Loucy (cell line): ENCODE measurements around the gene MMGT1.

Source experiments
- H2AFZ ChIP-seq: fragments of 200-600 bp; sonication (generic); 2 replicates; pipeline ENCODE4 v1.6.0; 2016; ENCODE audit warnings: antibody characterized with exemption, mild to moderate bottlenecking, low read length, moderate library complexity
- H3F3A ChIP-seq: fragments of 200-600 bp; 2 replicates; pipeline ENCODE4 v1.6.0; 2016; ENCODE audit warnings: antibody characterized with exemption, low read depth, mild to moderate bottlenecking
- H3K27me3 ChIP-seq: fragments of 200-600 bp; sonication (generic); 2 replicates; pipeline ENCODE4 v1.6.1; 2014; ENCODE audit warnings: low read length, mild to moderate bottlenecking; ENCODE audit not compliant: insufficient read depth, poor library complexity, severe bottlenecking
- H3K36me3 ChIP-seq: fragments of 200-600 bp; sonication (generic); 2 replicates; pipeline ENCODE4 v1.6.1; 2016; ENCODE audit warnings: low read length; ENCODE audit not compliant: insufficient read depth
- H3K4me1 ChIP-seq: fragments of 200-600 bp; sonication (generic); 2 replicates; pipeline ENCODE4 v1.5.1; 2014; ENCODE audit warnings: low read length, mild to moderate bottlenecking; ENCODE audit not compliant: insufficient read depth, poor library complexity, severe bottlenecking
- H3K4me2 ChIP-seq: fragments of 200-600 bp; sonication (generic); 2 replicates; pipeline ENCODE4 v1.6.0; 2014; ENCODE audit warnings: antibody characterized with exemption, low read length, low read depth, mild to moderate bottlenecking; ENCODE audit not compliant: poor library complexity, severe bottlenecking
- H3K4me3 ChIP-seq: fragments of 200-600 bp; sonication (generic); 2 replicates; pipeline ENCODE4 v1.5.1; 2014; ENCODE audit warnings: low read length, mild to moderate bottlenecking, mixed read lengths; ENCODE audit not compliant: poor library complexity, severe bottlenecking
- H3K79me2 ChIP-seq: fragments of 200-600 bp; sonication (generic); 2 replicates; pipeline ENCODE4 v1.6.1; 2014; ENCODE audit warnings: low read length; ENCODE audit not compliant: insufficient read depth
- H3K9ac ChIP-seq: fragments of 200-600 bp; sonication (generic); 2 replicates; pipeline ENCODE4 v1.6.0; 2014; ENCODE audit warnings: mild to moderate bottlenecking, low read depth, low read length, moderate library complexity; ENCODE audit not compliant: poor library complexity, severe bottlenecking
- H3K9me2 ChIP-seq: fragments of 200-600 bp; sonication (generic); replicated peaks from 2 replicates; pipeline ENCODE4 v1.6.1; 2016; ENCODE audit warnings: low read depth, low read length, mixed read lengths
- H3K9me3 ChIP-seq: fragments of 200-600 bp; sonication (generic); 2 replicates; pipeline ENCODE4 v1.6.1; 2014; ENCODE audit warnings: mild to moderate bottlenecking, antibody characterized with exemption, low read length, low read depth; ENCODE audit not compliant: insufficient read depth
- H4K20me1 ChIP-seq: fragments of 200-600 bp; sonication (generic); 2 replicates; pipeline ENCODE4 v1.6.0; 2014; ENCODE audit warnings: antibody characterized with exemption, low read length, mild to moderate bottlenecking; ENCODE audit not compliant: insufficient read depth, poor library complexity, severe bottlenecking
- EZH2phosphoT487 ChIP-seq: fragments of 200-600 bp; IDR thresholded peaks from 2 replicates; pipeline ENCODE4 v1.6.1; 2018; ENCODE audit warnings: antibody characterized with exemption, mild to moderate bottlenecking, moderate library complexity, borderline replicate concordance
- TF ChIP-seq, protein P1 (sequence below): fragments of 200-600 bp; sonication (generic); conservative IDR thresholded peaks from 2 replicates; pipeline ENCODE4 v1.5.1; 2014; ENCODE audit warnings: mild to moderate bottlenecking, antibody characterized with exemption, low read length

MMGT1 gene

DNA sequence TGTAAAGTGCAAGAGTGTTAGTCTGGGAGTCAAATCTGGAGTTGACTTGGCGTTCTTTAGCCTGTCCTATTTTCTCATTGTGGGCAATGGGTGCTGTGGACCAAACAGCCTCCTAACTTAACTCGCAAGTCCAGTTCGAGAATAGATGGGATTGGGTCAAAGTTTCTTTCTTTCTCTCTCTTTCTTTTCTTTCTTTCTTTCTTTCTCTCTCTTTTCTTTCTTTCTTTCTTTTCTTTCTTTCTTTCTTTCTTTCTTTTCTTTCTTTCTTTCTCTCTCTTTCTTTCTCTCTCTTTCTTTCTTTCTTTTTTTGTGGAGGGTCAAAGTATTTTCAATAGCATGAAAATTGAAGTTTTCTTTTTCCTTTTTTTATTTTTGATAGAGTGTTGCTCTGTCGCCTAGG lies 14.5 kb upstream of the MMGT1 start:
- peak overlapping the region; percentile 43 for H3K9ac ChIP-seq
- peak overlapping the region; percentile 83 for H3K4me2 ChIP-seq
- H4K20me1 ChIP-seq, result peaks cover 5% of the 10 kb centered on the region
- H3K36me3 ChIP-seq, result no peaks in the 10 kb centered on the region
- no peaks in the 10 kb centered on the region for H3F3A ChIP-seq
- H3K9me2 ChIP-seq, result no peaks in the 10 kb centered on the region
- no peak overlapping the region for H2AFZ ChIP-seq
- H3K27me3 ChIP-seq, result no peaks in the 10 kb centered on the region
- no peak overlapping the region for H3K4me3 ChIP-seq
- peaks cover 40% of the 10 kb centered on the region for H3K79me2 ChIP-seq
- H3K4me1 ChIP-seq, result peaks cover 25% of the 10 kb centered on the region
- no peaks in the 10 kb centered on the region for H3K9me3 ChIP-seq
- TF ChIP-seq, protein P1, sequence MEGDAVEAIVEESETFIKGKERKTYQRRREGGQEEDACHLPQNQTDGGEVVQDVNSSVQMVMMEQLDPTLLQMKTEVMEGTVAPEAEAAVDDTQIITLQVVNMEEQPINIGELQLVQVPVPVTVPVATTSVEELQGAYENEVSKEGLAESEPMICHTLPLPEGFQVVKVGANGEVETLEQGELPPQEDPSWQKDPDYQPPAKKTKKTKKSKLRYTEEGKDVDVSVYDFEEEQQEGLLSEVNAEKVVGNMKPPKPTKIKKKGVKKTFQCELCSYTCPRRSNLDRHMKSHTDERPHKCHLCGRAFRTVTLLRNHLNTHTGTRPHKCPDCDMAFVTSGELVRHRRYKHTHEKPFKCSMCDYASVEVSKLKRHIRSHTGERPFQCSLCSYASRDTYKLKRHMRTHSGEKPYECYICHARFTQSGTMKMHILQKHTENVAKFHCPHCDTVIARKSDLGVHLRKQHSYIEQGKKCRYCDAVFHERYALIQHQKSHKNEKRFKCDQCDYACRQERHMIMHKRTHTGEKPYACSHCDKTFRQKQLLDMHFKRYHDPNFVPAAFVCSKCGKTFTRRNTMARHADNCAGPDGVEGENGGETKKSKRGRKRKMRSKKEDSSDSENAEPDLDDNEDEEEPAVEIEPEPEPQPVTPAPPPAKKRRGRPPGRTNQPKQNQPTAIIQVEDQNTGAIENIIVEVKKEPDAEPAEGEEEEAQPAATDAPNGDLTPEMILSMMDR, result no peak
- no peak for TF ChIP-seq EZH2phosphoT487

DNA sequence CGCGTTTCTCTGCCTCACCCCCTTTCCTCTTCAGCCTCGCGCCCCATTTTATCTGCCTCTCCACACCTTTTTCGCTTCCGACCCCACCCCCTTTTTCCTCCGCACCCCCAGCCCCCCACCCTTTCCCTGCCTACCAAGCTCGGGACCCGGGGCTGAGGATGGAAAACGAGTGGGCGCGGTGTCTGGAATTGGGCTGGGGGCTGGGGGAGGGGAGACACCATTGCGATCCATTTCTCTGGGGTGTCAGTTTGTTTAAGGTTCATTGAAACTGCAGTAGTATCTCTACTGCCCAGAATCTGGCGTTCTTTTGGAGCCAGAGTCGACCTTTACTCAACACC lies 12.2 kb upstream of the MMGT1 start:
- Histone ChIP-seq H3K9ac (peak overlapping the region; percentile 80), H3F3A (no peaks in the 10 kb centered on the region), H3K36me3 (no peaks in the 10 kb centered on the region), H3K27me3 (no peaks in the 10 kb centered on the region), H3K79me2 (peaks cover 34% of the 10 kb centered on the region), H3K4me1 (peaks cover 29% of the 10 kb centered on the region), H3K4me3 (peak overlapping the region; percentile 87), H4K20me1 (peaks cover 5% of the 10 kb centered on the region), H2AFZ (peak overlapping the region; percentile 95; the same call in 1 of the 2 replicates), H3K9me3 (no peaks in the 10 kb centered on the region), H3K4me2 (peak overlapping the region; percentile 83), H3K9me2 (no peaks in the 10 kb centered on the region)
- TF ChIP-seq EZH2phosphoT487, result no peak
- TF ChIP-seq, protein P1, result no peak

DNA sequence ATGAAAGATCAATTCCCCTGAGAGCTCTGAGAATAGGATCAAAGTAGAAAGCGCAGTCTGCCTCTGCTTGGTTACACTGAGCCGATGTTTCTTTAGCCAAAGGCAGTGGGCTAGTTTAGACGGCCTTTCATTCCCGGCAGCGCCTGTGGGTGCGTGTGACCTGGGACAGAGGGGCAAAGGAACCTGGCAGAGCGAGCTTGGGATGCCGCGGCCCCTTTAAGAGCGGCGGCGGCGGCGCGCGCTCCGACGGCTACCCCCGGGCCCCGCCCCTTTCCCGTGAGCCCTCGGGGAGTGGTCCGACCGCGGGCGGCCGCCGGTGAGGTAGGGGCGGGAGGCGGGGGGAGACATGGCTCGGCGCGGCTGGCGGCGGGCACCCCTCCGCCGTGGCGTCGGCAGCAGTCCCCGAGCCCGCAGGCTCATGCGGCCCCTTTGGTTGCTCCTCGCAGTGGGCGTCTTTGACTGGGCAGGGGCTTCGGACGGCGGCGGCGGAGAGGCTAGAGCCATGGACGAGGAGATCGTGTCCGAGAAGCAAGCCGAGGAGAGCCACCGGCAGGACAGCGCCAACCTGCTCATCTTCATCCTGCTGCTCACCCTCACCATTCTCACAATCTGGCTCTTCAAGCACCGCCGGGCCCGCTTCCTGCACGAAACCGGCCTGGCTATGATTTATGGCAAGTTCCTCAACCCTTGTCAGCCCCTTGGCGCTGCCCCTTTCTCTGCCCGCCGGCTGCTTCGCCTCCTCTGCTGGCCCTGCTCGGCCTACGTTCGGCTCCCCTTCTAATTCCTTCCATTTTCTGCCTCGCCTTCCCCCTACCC lies 11.6 kb upstream of the MMGT1 start, which contains the start of gene SLC9A6:
SLC9A6 (plus strand) TSS at position 279 of the 816 bp plus-strand sequence; CDS start at position 503, 224 bp downstream.
- Histone ChIP-seq H2AFZ (peak within 1 kb of the TSS; percentile 95), H3K4me2 (peak within 1 kb of the TSS; percentile 83), H3K4me3 (peak within 1 kb of the TSS; percentile 87), H3K9me3 (no peaks in the 10 kb centered on the region), H3F3A (no peaks in the 10 kb centered on the region), H3K4me1 (peaks cover 29% of the 10 kb centered on the region), H4K20me1 (peaks cover 5% of the 10 kb centered on the region), H3K36me3 (no peaks in the 10 kb centered on the region), H3K9ac (peak within 1 kb of the TSS; percentile 80), H3K27me3 (no peaks in the 10 kb centered on the region), H3K79me2 (peaks cover 34% of the 10 kb centered on the region), H3K9me2 (no peaks in the 10 kb centered on the region)
- TF ChIP-seq, protein P1, result no peak
- no peak for TF ChIP-seq EZH2phosphoT487
